ENCODE data around the gene IL17RB. TPM values are rescaled to one million over a fixed set of nuclear protein-coding genes. Genes with fewer than 3 reads are reported as not detected.

Gene IL17RB, protein sequence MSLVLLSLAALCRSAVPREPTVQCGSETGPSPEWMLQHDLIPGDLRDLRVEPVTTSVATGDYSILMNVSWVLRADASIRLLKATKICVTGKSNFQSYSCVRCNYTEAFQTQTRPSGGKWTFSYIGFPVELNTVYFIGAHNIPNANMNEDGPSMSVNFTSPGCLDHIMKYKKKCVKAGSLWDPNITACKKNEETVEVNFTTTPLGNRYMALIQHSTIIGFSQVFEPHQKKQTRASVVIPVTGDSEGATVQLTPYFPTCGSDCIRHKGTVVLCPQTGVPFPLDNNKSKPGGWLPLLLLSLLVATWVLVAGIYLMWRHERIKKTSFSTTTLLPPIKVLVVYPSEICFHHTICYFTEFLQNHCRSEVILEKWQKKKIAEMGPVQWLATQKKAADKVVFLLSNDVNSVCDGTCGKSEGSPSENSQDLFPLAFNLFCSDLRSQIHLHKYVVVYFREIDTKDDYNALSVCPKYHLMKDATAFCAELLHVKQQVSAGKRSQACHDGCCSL
- total RNA-seq: 1 to 10 TPM in 3 of 10 donors, under 1 TPM in 5, not detected in 2; 0.16 to 7.7 (median 0.67) TPM
- polyA plus RNA-seq: 1 to 10 TPM in 1 of 2 donors, under 1 TPM in 1; 0.20 to 2.1 TPM
- long read RNA-seq, donor 1, partial matches to known transcripts: 1 of 8 reads
- long read RNA-seq, donor 1, other reads (novel, unspliced or antisense): 2 of 8 reads
- long read RNA-seq, donor 2, partial matches to known transcripts: 0 of 4 reads
- long read RNA-seq, donor 2, other reads (novel, unspliced or antisense): 3 of 4 reads
- long read RNA-seq, donor 3, partial matches to known transcripts: 0 of 3 reads
- long read RNA-seq, donor 3, other reads (novel, unspliced or antisense): 3 of 3 reads

DNA sequence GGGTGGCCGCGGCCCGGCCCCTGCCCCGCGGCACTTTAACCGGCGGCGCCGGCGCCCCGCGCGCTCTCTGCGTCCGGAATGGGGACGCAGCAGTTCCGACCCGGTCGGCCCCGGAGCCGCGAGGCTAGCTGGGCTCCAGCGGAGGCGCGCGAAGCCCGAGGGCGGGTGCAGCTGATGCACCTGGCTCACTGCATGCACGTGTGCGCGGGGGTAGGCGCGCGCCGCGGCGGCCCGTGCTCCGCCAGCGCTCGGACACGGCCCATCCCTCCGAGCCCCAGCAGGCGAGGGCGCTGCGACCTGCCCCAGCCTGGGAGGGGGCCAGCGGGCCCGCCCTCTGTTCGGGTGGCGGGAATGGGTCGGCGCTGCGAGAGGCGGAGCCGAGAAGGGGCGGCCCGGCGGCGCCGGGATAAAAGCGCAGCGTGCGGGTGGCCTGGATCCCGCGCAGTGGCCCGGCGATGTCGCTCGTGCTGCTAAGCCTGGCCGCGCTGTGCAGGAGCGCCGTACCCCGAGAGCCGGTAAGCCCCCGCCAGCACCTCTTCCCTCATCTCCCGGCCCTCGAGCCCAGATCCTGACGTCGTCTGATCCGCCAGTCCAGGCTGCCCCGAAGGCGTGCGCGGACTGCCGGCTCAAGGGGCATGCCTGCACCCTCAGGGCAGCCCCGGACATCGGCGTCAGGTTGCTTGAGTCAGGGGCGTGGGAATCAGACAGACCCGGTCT lies at the start of gene IL17RB, which contains the start of gene CHDH:
TSS of gene IL17RB (plus strand) at position 435 of the 717 bp plus-strand sequence. CDS start at position 456, 21 bp downstream.
TSS of gene CHDH (minus strand) at position 286 of the 717 bp plus-strand sequence. CDS start 22,411 bp downstream, outside the sequence.
- peak within 1 kb of the TSS in 9 of 10 donors; percentile 12 to 80 (median 26) for H3K27ac ChIP-seq
- WGBS, 2 donors: 2 to 3% methylated on average over 91 of the region's 91 CpGs
- no peaks in the 10 kb centered on the region for H3K36me3 ChIP-seq

DNA sequence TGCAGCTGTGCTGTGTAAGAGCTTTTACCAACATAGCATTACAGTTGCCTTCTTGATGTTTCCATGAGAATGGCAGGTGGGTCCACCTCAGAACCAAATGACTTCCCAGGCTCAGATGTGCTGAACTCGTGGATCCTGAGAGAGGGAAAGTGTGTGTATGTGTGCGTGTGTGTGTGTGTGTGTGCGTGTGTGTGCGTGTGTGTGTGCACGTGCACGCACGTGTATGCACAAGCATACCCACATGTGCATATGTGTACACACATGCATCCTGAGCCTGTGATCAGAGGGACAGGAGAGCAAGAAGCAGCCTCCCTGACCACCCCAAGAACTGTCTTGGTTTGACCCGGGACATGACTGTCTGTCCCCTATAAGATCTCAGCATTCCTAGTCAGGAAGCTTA lies 48.2 kb upstream of the IL17RB start:
- H3K4me1 ChIP-seq: peaks cover 0 to 9% (median 0%) of the 10 kb centered on the region in 9 donors
- WGBS, 2 donors: 82 to 88% methylated on average over 8 of the region's 8 CpGs
- DNase-seq: no peak
- no peak overlapping the region for H3K27ac ChIP-seq
- H3K9me3 ChIP-seq: no peaks in the 10 kb centered on the region
- intact Hi-C loops (cut with DNase I): no loop called here
- ATAC-seq: no peak
- H3K4me3 ChIP-seq: no peak overlapping the region
- TF ChIP-seq, protein P1, sequence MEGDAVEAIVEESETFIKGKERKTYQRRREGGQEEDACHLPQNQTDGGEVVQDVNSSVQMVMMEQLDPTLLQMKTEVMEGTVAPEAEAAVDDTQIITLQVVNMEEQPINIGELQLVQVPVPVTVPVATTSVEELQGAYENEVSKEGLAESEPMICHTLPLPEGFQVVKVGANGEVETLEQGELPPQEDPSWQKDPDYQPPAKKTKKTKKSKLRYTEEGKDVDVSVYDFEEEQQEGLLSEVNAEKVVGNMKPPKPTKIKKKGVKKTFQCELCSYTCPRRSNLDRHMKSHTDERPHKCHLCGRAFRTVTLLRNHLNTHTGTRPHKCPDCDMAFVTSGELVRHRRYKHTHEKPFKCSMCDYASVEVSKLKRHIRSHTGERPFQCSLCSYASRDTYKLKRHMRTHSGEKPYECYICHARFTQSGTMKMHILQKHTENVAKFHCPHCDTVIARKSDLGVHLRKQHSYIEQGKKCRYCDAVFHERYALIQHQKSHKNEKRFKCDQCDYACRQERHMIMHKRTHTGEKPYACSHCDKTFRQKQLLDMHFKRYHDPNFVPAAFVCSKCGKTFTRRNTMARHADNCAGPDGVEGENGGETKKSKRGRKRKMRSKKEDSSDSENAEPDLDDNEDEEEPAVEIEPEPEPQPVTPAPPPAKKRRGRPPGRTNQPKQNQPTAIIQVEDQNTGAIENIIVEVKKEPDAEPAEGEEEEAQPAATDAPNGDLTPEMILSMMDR (IDR thresholded peaks at IDR 0.05): no peak
- H3K36me3 ChIP-seq: no peaks in the 10 kb centered on the region
- H3K27me3 ChIP-seq: peaks cover 0 to 10% (median 0%) of the 10 kb centered on the region in 7 donors

More for the DNA sequence above, at the start of gene IL17RB, which contains the start of gene CHDH:
- DNase-seq (peak; percentile 17 to 65), ATAC-seq (peak; percentile 43 to 85 (median 62))
- Histone ChIP-seq H3K9me3 (no peaks in the 10 kb centered on the region), H3K4me3 (peak within 1 kb of the TSS; percentile 22 to 73 (median 62)), H3K4me1 (peaks cover 0 to 18% (median 9%) of the 10 kb centered on the region in 9 donors), H3K27me3 (peaks cover 0 to 50% (median 31%) of the 10 kb centered on the region in 7 donors)
- intact Hi-C loops (cut with DNase I): no loop called here
- TF ChIP-seq, protein P1 (IDR thresholded peaks at IDR 0.05): no peak

DNA sequence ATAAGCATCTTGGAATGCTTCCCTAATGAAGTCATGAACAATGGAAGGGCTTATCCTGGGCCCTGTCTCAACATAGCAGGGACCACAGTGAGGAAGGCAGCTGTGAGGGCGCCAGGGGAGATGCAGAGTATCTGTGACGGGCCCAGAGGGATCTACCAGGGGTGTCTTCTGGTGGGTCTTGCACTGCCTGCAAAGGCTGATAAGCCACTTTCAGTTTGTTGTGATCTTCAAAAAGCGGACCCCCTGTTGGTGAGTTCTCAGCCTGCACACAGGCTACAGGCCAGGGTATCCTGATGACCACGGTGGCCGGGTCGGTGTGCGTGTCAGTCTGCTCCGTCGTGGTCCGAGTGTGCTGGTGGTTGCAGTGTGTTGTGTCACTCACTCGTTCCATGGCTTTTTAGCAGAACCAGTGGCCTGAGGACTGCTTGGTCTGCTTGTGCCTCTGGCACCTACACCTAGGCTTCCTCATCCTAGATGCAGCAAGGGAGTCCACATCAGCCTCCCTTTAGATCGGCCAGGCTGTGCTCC lies 47.0 kb upstream of the IL17RB start:
- H3K9me3 ChIP-seq: no peaks in the 10 kb centered on the region
- 92 to 93% methylated on average over 12 of the region's 12 CpGs for WGBS, 2 donors
- peaks cover 0 to 10% (median 0%) of the 10 kb centered on the region in 7 donors for H3K27me3 ChIP-seq
- TF ChIP-seq, protein P1 (IDR thresholded peaks at IDR 0.05): no peak
- no peak for ATAC-seq
- no peak overlapping the region for H3K27ac ChIP-seq
- no peak overlapping the region for H3K4me3 ChIP-seq
- H3K36me3 ChIP-seq: no peaks in the 10 kb centered on the region
- peaks cover 0 to 13% (median 0%) of the 10 kb centered on the region in 9 donors for H3K4me1 ChIP-seq
- intact Hi-C loops (cut with DNase I): no loop called here
- no peak for DNase-seq

Measured in heart right ventricle (tissue), 16 donors.